ENCODE measurements around the gene FBXO27. TPM values are rescaled to one million over a fixed set of nuclear protein-coding genes. Genes with fewer than 3 reads are reported as not detected.
"Not testable (repeated sequence)": the region's sequence is repeated elsewhere in the genome, so short reads cannot be mapped to it uniquely, and the experiment has no call there.

Gene FBXO27
- total RNA-seq, 4 donors from 2014 or later: 5.7 to 14.0 (median 8.3) TPM

GRCh38 chr19:39074205-39074692 lies 41.9 kb upstream of the FBXO27 start:
- Histone ChIP-seq H3K36me3 (no peaks in the 10 kb centered on the region), H3K27me3 (peaks cover 0 to 28% (median 0%) of the 10 kb centered on the region in 4 donors), H3K4me3 (no peak overlapping the region), H3K27ac (no peak overlapping the region), H3K9me3 (no peaks in the 10 kb centered on the region), H3K4me1 (no peaks in the 10 kb centered on the region)
- no peak for DNase-seq
- TF ChIP-seq POLR2A (IDR thresholded peaks at IDR 0.05): no peak
- no peak for TF ChIP-seq CTCF (IDR thresholded peaks at IDR 0.05)
- intact Hi-C loops (cut with DNase I): no loop called here
- 50 to 59% methylated on average over 3 of the region's 3 CpGs for WGBS, 2 donors

GRCh38 chr19:39070888-39071287 lies 38.5 kb upstream of the FBXO27 start:
- TF ChIP-seq CTCF (IDR thresholded peaks at IDR 0.05) (no peak), POLR2A (IDR thresholded peaks at IDR 0.05) (no peak)
- no peak for DNase-seq
- no peak overlapping the region for H3K27ac ChIP-seq
- peaks cover 0 to 10% (median 0%) of the 10 kb centered on the region in 4 donors for H3K27me3 ChIP-seq
- intact Hi-C loops (cut with DNase I): no loop called here
- no peaks in the 10 kb centered on the region for H3K4me1 ChIP-seq
- H3K36me3 ChIP-seq: no peaks in the 10 kb centered on the region
- WGBS, 2 donors: 48 to 100% methylated on average over 1 to 3 of the region's 5 CpGs
- H3K4me3 ChIP-seq: no peak overlapping the region
- peaks cover 0 to 3% (median 0%) of the 10 kb centered on the region in 3 donors for H3K9me3 ChIP-seq

- H3K36me3 ChIP-seq; H3K4me1 ChIP-seq; H3K27me3 ChIP-seq; H3K27ac ChIP-seq; H3K4me3 ChIP-seq; intact Hi-C loops (cut with DNase I); DNase-seq; H3K9me3 ChIP-seq: not testable (repeated sequence)
- 78 to 85% methylated on average over 5 to 6 of the region's 6 CpGs for WGBS, 2 donors
Observed at GRCh38 chr19:39068259-39068658, 35.9 kb upstream of the FBXO27 start.

GRCh38 chr19:39067104-39067503 lies 34.8 kb upstream of the FBXO27 start:
- no peak overlapping the region for H3K4me3 ChIP-seq
- no peak for TF ChIP-seq CTCF (IDR thresholded peaks at IDR 0.05)
- TF ChIP-seq POLR2A (IDR thresholded peaks at IDR 0.05): no peak
- DNase-seq: no peak
- peaks cover 0 to 9% (median 0%) of the 10 kb centered on the region in 4 donors for H3K27me3 ChIP-seq
- WGBS, 2 donors: 83 to 90% methylated on average over 4 of the region's 4 CpGs
- H3K9me3 ChIP-seq: peaks cover 0 to 3% (median 0%) of the 10 kb centered on the region in 3 donors
- no peaks in the 10 kb centered on the region for H3K4me1 ChIP-seq
- H3K36me3 ChIP-seq: no peaks in the 10 kb centered on the region
- no peak overlapping the region for H3K27ac ChIP-seq
- intact Hi-C loops (cut with DNase I): no loop called here

- Histone ChIP-seq H3K9me3 (peaks cover 0 to 3% (median 0%) of the 10 kb centered on the region in 3 donors), H3K36me3 (no peaks in the 10 kb centered on the region), H3K4me1 (no peaks in the 10 kb centered on the region), H3K27me3 (peaks cover 0 to 9% (median 0%) of the 10 kb centered on the region in 4 donors), H3K4me3 (no peak overlapping the region), H3K27ac (no peak overlapping the region)
- TF ChIP-seq CTCF (IDR thresholded peaks at IDR 0.05) (no peak), POLR2A (IDR thresholded peaks at IDR 0.05) (no peak)
- intact Hi-C loops (cut with DNase I): no loop called here
- DNase-seq: no peak
- WGBS, 2 donors: 40 to 52% methylated on average over 3 of the region's 3 CpGs
Observed at GRCh38 chr19:39065928-39066327, 33.6 kb upstream of the FBXO27 start.

- TF ChIP-seq CTCF (IDR thresholded peaks at IDR 0.05) (no peak), POLR2A (IDR thresholded peaks at IDR 0.05) (no peak)
- H3K27ac ChIP-seq: no peak overlapping the region
- H3K4me1 ChIP-seq: no peaks in the 10 kb centered on the region
- no peaks in the 10 kb centered on the region for H3K36me3 ChIP-seq
- no peak for DNase-seq
- H3K9me3 ChIP-seq: peaks cover 0 to 3% (median 0%) of the 10 kb centered on the region in 3 donors
- H3K4me3 ChIP-seq: no peak overlapping the region
- intact Hi-C loops (cut with DNase I): no loop called here
- H3K27me3 ChIP-seq: peaks cover 0 to 6% (median 0%) of the 10 kb centered on the region in 4 donors
- 88 to 90% methylated on average over 6 of the region's 6 CpGs for WGBS, 2 donors
Observed at GRCh38 chr19:39064405-39064804, 32.1 kb upstream of the FBXO27 start.
